GM06990 (cell line): ENCODE measurements around the gene OPCML.

Experiments
- DNase-seq: peaks from one replicate; pipeline ENCODE4 v3.0.0-alpha.2; 2011; ENCODE audit not compliant: insufficient read length; ENCODE audit errors: extremely low read depth
- H3K27me3 ChIP-seq: replicated peaks from 2 replicates; pipeline ENCODE4 v1.6.0; 2011; ENCODE audit warnings: low read length; ENCODE audit not compliant: control insufficient read depth, insufficient read depth
- H3K36me3 ChIP-seq: 2 replicates; pipeline ENCODE4 v1.5.1; 2011; ENCODE audit warnings: low read length; ENCODE audit not compliant: control insufficient read depth, insufficient read depth
- H3K4me3 ChIP-seq: replicated peaks from 2 replicates; pipeline ENCODE4 v1.5.1; 2011; ENCODE audit warnings: low read depth, mild to moderate bottlenecking, control low read depth, low read length
- CTCF ChIP-seq: IDR thresholded peaks from 2 replicates; pipeline ENCODE4 v1.5.1; 2011; ENCODE audit warnings: low read length, control low read depth, mild to moderate bottlenecking, inconsistent platforms; ENCODE audit not compliant: insufficient read depth, poor library complexity, severe bottlenecking

Gene OPCML

GRCh38 chr11:132994966-132995365 is 537.3 kb downstream of the OPCML start:
- Histone ChIP-seq H3K36me3 (no peaks in the 10 kb centered on the region), H3K27me3 (no peaks in the 10 kb centered on the region; the same call in 1 of the 2 replicates), H3K4me3 (no peak overlapping the region)
- no peak for TF ChIP-seq CTCF
- DNase-seq, result no peak

GRCh38 chr11:132993991-132994502 is 538.3 kb downstream of the OPCML start:
- DNase-seq, result no peak
- TF ChIP-seq CTCF, result no peak
- Histone ChIP-seq H3K4me3 (no peak overlapping the region), H3K27me3 (no peaks in the 10 kb centered on the region), H3K36me3 (no peaks in the 10 kb centered on the region)

GRCh38 chr11:132992838-132993631 is 539.3 kb downstream of the OPCML start:
- H3K36me3 ChIP-seq, result no peaks in the 10 kb centered on the region
- no peak for TF ChIP-seq CTCF
- no peak overlapping the region for H3K4me3 ChIP-seq
- DNase-seq, result no peak
- no peaks in the 10 kb centered on the region for H3K27me3 ChIP-seq

DNA sequence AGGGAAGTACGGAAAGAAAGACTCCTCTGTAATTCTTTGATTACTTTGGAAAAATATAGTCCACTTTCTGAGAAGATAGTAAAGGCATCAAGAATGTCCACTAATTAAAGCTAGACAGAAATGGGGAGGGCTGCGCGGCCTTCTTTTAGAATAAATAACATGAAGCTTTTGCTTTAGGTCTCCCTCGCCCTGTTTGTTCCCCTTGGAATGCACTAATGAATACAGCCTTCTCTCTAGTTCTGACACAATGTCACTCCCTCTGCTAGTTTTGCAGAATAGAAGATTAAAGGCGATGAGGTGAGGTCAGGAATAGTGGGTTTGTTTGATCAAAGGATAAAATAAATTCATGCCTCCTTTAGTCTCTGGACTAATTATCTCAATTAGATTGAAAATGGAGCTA is 543.9 kb downstream of the OPCML start:
- Histone ChIP-seq H3K36me3 (no peaks in the 10 kb centered on the region), H3K27me3 (no peaks in the 10 kb centered on the region), H3K4me3 (no peak overlapping the region)
- no peak for TF ChIP-seq CTCF
- no peak for DNase-seq

DNA sequence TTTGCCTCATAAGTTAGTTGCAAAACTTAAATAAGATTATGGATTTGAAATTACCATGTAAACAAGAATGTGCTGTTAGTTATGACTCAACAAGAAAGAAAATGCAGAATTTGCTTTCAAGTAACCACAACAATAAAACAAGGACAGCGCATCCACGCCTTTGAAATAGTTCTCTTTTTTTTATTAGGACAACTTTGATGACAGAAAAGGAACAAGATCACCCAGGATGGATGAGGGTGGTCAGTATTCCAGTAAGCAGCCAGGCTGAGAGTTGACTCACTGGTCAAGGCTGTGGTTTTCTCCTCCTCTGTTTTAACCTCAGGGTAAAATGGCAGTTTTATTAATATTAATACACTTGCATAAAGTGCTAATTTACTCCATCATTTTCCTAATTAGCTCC is 544.4 kb downstream of the OPCML start:
- Histone ChIP-seq H3K4me3 (no peak overlapping the region), H3K36me3 (no peaks in the 10 kb centered on the region), H3K27me3 (no peaks in the 10 kb centered on the region)
- no peak for TF ChIP-seq CTCF
- no peak for DNase-seq

GRCh38 chr11:132983641-132983978 is 548.7 kb downstream of the OPCML start:
- Histone ChIP-seq H3K27me3 (no peaks in the 10 kb centered on the region), H3K4me3 (no peak overlapping the region), H3K36me3 (no peaks in the 10 kb centered on the region)
- no peak for DNase-seq
- TF ChIP-seq CTCF, result no peak
